Brain microvascular endothelial cell (primary cell): ENCODE results near the gene SLC1A6.

ENCODE experiments used
- DNase-seq: peaks from one replicate; pipeline ENCODE4 v3.0.0-alpha.2; 2020
- H3K27ac ChIP-seq: fragments of 250-450 bp; sonication (Bioruptor Pico); 2 replicates; pipeline ENCODE4 v1.5.1; 2020; ENCODE audit warnings: mild to moderate bottlenecking, moderate library complexity
- H3K27me3 ChIP-seq: fragments of 250-450 bp; sonication (Bioruptor Pico); replicated peaks from 2 replicates; pipeline ENCODE4 v1.5.1; 2020; ENCODE audit warnings: mild to moderate bottlenecking
- H3K36me3 ChIP-seq: fragments of 250-450 bp; sonication (Bioruptor Pico); replicated peaks from 2 replicates; pipeline ENCODE4 v1.5.1; 2020; ENCODE audit warnings: mild to moderate bottlenecking
- H3K4me3 ChIP-seq: 2 replicates; pipeline ENCODE4 v1.5.1; 2011; ENCODE audit warnings: low read depth, mild to moderate bottlenecking, control low read depth, low read length, moderate library complexity
- in situ Hi-C: cut with HindIII; loops from 2 replicates; pipeline ENCODE4 v1.10.0; 2017; ENCODE audit warnings: low sequenced_read_pairs, low pct_ligation_motif_present
- TF ChIP-seq, protein P1 (sequence below): IDR thresholded peaks from 2 replicates; pipeline ENCODE4 v1.5.1; 2011; ENCODE audit warnings: low read depth, mild to moderate bottlenecking, moderate library complexity, low read length, control low read depth, inconsistent platforms; ENCODE audit errors: missing control alignments

The SLC1A6 gene

DNA sequence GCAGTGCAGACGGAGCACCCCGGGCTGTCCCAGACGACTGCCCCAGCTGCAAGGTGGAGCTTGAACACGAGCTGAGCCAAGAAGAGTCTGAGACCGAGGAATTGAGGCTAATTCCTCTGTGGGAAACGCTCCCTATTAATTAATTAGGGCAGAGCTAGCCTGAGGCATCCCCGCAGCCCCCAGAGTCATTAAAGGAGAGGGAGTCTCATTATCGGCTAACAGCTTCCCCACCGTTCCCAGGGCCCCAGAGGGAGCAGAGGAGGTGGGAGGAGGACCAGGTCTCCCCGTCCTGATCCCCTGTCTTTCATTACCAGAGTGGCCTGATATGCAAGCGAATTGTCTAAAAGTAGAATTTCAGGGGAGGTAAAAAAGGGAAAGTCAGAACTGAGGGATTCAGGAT, 13.1 kb upstream of the SLC1A6 start:
- DNase-seq = no peak
- H3K36me3 ChIP-seq = no peaks in the 10 kb centered on the region
- no peaks in the 10 kb centered on the region for H3K27me3 ChIP-seq
- no peak overlapping the region for H3K27ac ChIP-seq
- H3K4me3 ChIP-seq = no peak overlapping the region
- TF ChIP-seq, protein P1, sequence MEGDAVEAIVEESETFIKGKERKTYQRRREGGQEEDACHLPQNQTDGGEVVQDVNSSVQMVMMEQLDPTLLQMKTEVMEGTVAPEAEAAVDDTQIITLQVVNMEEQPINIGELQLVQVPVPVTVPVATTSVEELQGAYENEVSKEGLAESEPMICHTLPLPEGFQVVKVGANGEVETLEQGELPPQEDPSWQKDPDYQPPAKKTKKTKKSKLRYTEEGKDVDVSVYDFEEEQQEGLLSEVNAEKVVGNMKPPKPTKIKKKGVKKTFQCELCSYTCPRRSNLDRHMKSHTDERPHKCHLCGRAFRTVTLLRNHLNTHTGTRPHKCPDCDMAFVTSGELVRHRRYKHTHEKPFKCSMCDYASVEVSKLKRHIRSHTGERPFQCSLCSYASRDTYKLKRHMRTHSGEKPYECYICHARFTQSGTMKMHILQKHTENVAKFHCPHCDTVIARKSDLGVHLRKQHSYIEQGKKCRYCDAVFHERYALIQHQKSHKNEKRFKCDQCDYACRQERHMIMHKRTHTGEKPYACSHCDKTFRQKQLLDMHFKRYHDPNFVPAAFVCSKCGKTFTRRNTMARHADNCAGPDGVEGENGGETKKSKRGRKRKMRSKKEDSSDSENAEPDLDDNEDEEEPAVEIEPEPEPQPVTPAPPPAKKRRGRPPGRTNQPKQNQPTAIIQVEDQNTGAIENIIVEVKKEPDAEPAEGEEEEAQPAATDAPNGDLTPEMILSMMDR = no peak
- in situ Hi-C loops = no loop called here

DNA sequence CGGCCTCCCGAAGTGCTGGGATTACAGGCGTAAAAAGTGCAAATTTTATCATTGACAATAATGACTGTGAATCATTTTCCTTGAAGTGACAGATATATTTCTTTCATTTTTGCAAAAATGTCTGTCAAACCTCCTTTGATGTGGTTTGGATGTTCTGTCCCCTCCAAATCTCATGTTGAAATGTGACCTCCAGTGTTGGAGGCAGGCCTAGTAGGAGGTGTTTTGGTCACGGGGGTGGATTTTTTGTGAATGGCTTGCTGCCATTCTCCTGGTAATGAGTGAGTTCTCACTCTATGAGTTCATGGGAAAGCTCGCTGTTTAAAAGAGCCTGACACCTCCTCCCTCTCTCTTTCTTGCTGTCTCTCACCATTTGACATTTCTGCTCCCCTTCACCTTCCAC, 5.5 kb upstream of the SLC1A6 start:
- TF ChIP-seq, protein P1 = no peak
- DNase-seq = no peak
- Histone ChIP-seq H3K4me3 (no peak overlapping the region), H3K27ac (no peak overlapping the region), H3K27me3 (peaks cover 3% of the 10 kb centered on the region), H3K36me3 (no peaks in the 10 kb centered on the region)
- in situ Hi-C loops = no loop called here

DNA sequence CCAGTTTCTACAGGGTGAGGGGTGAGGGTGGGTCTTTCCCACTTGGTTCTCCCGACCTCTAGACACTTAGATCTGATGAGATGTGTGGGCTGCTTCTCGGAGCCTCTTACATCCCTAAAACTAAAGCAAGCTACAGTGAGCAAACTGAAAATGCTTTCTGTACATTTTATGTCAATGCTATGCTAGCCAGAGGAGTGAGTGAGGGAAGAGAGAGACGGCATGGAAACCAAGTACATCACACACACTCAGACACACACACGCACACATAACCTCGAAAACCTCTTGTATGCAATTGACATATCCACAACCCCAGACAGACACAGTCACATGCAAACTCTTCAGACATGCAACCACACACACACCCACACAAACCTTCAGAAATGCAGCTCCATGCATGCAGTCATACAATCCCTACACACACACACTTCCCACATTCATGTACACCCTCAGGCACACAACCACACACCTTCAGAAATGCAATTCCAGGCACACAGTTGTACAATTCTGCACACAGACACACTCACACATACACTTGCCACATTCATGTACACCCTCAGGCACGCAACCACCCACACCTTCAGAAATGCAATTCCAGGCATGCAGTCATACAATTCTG, 1.4 kb downstream of the SLC1A6 start:
- Histone ChIP-seq H3K27ac (no peak overlapping the region), H3K36me3 (no peaks in the 10 kb centered on the region), H3K27me3 (peaks cover 6% of the 10 kb centered on the region), H3K4me3 (no peak overlapping the region)
- TF ChIP-seq, protein P1 = no peak
- DNase-seq = no peak
- in situ Hi-C loops = no loop called here

DNA sequence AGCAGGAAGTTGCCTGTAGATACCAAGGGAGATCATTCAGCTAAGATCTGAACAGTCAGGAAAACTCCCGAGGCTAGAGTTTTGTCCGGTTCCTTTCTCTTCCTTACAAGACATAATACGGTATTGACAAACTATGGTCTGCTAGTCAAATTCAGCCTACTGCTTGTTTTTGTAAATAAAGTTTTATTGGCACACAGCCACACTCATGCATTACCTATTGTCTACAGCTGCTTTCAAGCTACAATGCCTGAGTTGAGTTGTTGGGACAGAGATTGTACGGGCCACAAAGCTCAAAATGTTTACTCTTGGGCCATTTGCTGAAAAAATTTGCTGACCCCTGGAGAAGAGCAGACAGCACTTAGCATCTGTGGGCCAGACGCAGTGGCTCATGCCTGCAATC, 2.5 kb downstream of the SLC1A6 start:
- in situ Hi-C loops = no loop called here

DNA sequence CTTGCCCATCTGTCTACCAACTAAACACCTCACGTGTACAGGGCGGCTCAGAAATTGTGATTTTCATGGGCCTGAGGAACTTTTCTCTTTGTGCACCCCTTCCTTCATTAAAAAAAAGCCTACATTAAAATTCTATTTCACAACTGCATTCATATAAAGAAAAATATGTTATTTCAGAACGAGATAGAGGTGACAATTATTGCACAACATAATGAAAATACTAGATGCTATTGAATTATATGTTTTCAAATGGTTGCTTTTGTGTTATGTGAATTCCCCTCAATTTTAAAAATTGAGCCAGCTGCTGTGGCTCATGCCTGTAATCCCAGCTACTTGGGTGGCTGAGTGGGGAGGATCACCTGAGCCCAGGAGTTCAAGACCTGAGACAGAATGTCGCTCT, 5.2 kb downstream of the SLC1A6 start:
- Histone ChIP-seq H3K36me3 (no peaks in the 10 kb centered on the region), H3K4me3 (no peak overlapping the region), H3K27me3 (no peaks in the 10 kb centered on the region), H3K27ac (no peak overlapping the region)
- TF ChIP-seq, protein P1 = no peak
- DNase-seq = no peak
- in situ Hi-C loops = no loop called here

More for the DNA sequence above, 2.5 kb downstream of the SLC1A6 start:
- TF ChIP-seq, protein P1 = no peak
- peaks cover 6% of the 10 kb centered on the region for H3K27me3 ChIP-seq
- H3K36me3 ChIP-seq = no peaks in the 10 kb centered on the region
- H3K4me3 ChIP-seq = no peak overlapping the region
- no peak for DNase-seq
- H3K27ac ChIP-seq = no peak overlapping the region

DNA sequence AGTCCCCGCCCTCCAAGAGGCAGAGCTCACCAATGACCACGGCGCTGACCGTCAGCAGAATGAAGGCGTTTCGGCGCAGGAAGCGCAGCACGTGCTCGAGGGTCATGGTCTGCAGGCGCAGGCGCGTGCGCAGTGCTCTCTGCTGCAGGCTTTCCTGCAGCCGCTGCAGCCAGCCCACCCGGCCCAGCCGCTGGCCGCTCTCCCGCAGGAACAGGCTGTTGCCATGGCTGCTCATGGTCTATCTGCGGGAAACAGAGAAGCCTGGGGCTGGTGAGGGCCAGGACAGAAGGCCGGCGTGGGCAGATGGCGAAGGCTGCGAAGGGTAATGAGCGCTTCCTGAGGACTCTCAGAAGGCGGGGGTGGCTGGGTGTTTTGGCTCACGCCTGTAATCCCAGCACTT, 7.0 kb downstream of the SLC1A6 start:
- DNase-seq = no peak
- no peak overlapping the region for H3K4me3 ChIP-seq
- in situ Hi-C loops = no loop called here
- no peaks in the 10 kb centered on the region for H3K27me3 ChIP-seq
- H3K36me3 ChIP-seq = no peaks in the 10 kb centered on the region
- TF ChIP-seq, protein P1 = no peak
- no peak overlapping the region for H3K27ac ChIP-seq
